NCI-H226 (cell line): ENCODE results near the gene BAZ2B.
A peak's percentile ranks its signal among the peaks of the same experiment; 100 is the strongest.

Experiments used
- DNase-seq: peaks from one replicate; pipeline ENCODE4 v3.0.0-alpha.2; 2015

BAZ2B gene

GRCh38 chr2:159297042-159297707 lies 319.2 kb downstream of the BAZ2B start:
- no peak for DNase-seq

DNA sequence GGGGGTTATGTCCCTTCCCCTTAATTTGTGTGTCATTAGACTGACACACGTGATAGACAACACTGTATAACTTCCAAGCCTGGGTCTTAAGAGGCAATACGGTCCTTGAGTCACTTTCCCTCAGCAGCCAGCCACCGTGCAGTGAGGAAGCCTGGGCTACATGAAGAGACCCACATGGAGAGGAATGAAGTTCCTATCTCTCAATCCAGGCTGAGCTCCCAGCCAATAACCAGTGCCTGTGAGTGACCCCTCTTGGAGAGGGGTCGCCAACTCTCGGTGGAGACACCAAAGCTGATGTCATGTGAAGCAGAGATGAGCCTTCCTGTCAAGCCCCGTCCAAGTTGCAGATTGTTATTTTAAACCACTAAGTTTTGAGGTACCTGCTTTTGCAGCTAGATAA lies 324.2 kb downstream of the BAZ2B start:
- DNase-seq: no peak

DNA sequence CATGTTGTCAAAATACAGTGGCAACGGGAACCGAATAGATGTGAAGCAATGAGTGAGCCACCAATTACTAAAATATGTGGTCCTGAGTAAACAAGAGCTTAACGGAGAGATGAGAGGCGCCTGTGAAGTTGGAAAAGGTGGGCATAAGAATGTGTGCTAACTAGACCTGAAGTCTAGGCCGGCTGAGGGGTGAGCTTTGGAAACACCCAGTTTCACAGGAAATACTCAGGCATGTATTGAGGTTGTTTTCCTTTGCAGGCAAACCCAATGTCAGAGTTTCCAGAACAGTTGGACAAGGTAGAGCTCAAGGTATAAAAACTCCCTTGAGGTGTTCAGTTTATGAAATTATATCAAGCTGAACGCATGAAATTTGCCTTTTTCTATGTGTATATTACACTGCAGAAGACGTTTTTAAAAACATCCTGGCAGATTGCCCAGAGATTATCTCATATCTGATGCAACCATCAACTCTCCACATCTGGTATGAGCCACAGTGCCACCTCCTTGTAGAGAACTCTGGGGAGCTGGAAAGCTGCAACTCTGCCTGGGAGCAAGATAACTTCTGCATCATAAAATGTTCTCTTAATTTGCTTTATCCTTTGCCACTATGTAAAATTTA lies 325.9 kb downstream of the BAZ2B start:
- DNase-seq: no peak

- DNase-seq: no peak
Observed at GRCh38 chr2:159287733-159288132, 328.6 kb downstream of the BAZ2B start.

GRCh38 chr2:159286709-159287441 lies 329.5 kb downstream of the BAZ2B start:
- DNase-seq: peak; percentile 88

GRCh38 chr2:159285929-159286708 lies 330.2 kb downstream of the BAZ2B start, which contains the start of gene WDSUB1:
WDSUB1 (minus strand) TSS chr2:159286703; CDS start chr2:159283069, 3,634 bp downstream.
- DNase-seq: no peak

DNA sequence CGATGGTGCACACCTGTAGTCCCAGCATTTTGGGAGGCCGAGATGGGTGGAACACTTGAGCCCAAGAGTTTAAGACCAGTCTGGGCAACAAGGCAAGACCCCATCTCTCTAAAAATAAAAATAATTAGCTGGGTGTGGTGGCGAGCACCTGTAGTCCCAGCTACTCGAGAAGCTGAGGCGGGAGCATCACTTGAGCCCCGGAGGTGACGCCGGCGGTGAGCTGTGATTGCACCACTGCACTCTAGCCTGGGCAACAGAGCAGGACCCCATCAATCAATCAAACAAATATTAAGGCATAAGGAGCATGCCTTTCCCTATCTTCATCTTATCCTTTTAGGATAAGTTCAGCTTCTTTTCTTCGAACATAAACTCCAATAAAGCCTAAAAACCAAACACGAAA lies 330.9 kb downstream of the BAZ2B start:
- no peak for DNase-seq

DNA sequence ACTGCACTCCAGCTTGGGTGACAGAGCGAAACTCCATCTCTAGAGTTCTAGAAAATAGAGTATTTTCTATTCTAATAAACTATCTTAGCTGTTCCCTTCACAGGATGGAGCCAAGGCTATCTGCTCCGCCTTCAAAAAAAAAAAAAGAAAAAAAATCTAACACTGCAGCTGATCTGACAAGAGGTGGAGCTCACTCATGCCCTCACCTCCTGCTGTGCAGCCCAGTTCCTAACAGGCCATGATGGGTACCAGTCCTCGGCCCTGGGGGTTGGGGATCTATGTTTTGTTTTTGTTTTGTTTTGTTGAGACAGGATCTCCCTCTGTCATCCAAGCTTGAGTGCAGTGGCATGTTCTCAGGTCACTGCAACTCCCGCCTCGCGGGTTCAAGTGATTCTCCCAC lies 332.8 kb downstream of the BAZ2B start:
- no peak for DNase-seq

DNA sequence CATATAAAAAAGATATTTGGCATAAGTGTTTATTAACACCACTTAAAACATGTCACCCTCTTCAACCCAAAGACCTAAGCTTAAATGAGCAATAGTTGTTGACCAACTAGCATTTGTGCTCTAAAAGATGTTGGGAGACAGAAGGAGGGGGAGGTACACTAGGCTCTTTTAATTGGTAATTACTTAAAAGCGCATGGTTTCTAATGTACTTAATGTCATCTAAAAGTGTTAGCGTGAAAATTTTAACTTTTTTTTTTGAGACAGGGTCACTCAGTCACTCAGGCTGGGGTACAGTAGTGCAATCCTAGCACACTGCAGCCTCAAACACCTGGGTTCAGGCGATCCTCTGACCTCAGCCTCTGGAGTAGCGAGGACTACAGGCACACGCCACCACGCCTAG lies 335.3 kb downstream of the BAZ2B start:
- DNase-seq: no peak

GRCh38 chr2:159279700-159280099 lies 336.6 kb downstream of the BAZ2B start:
- DNase-seq: no peak

GRCh38 chr2:159275111-159275510 lies 341.2 kb downstream of the BAZ2B start:
- no peak for DNase-seq

DNA sequence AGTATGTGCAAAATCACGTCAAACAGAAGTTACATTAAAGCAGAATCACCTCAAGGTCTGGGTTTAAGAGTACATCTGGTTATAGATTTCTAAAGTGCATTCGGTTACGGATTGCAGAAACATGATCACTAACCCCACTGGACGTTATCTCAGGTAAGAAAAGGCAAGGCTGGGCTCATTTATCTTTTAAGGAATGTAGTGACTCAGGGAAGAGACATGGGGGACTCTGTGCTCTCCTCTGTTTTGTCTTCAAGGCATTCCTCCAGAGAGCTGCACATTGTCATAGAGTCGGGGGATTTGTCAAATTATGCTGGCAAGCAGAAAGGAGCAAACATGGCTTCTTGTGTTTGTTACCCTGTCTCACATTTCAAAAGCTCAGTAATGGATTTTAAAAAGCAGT lies 344.2 kb downstream of the BAZ2B start:
- DNase-seq: no peak

GRCh38 chr2:159270744-159271379 lies 345.5 kb downstream of the BAZ2B start:
- DNase-seq: no peak
